ENCODE measurements around the gene SNAI3. TPM values are rescaled to one million over a fixed set of nuclear protein-coding genes. Genes with fewer than 3 reads are reported as not detected.

The SNAI3 gene
- total and polyA plus RNA-seq, 2 donors (not counting 1 experiment from before 2014, with no cell fraction given) = 6.5 to 8.8 TPM

DNA sequence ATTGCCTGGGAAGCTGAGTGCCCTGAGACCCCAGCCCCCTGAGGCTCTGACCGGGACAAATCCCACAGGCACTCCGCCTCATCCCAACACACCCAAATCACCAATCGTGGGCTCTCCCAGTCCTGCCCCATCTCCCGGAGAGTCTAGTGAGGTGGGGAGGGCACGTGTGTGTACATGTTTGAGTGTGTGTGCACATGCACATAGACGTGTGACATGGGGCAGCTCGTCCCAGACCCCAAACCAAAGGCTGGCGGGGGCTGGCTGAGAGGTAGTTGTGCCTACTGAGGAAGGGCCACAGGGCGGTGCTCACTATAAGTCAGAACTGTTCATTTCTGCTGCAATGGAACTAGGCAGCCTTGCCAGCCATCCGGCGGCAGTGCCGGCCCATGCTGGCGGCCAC lies 8.6 kb downstream of the SNAI3 start:
- no peak overlapping the region for H2AFZ ChIP-seq (ENCODE audit: insufficient read depth, low read depth, low read length, poor library complexity, severe bottlenecking)
- DNase-seq (no peak), ATAC-seq (ENCODE audit: low read depth) (no peak)
- peaks cover 46% of the 10 kb centered on the region for H4K20me1 ChIP-seq (ENCODE audit: control insufficient read depth, insufficient read depth, low read length, poor library complexity, severe bottlenecking)
- no peak overlapping the region for H3K9ac ChIP-seq (ENCODE audit: low read length)
- H3K9me3 ChIP-seq (ENCODE audit: control extremely low read depth in 1 of 3, control insufficient read depth in 2 of 3, insufficient read depth in 1 of 3, low read length in 2 of 3) = no peaks in the 10 kb centered on the region
- H3K4me1 Mint-ChIP-seq = peaks cover 21% of the 10 kb centered on the region
- TF ChIP-seq, protein P1, sequence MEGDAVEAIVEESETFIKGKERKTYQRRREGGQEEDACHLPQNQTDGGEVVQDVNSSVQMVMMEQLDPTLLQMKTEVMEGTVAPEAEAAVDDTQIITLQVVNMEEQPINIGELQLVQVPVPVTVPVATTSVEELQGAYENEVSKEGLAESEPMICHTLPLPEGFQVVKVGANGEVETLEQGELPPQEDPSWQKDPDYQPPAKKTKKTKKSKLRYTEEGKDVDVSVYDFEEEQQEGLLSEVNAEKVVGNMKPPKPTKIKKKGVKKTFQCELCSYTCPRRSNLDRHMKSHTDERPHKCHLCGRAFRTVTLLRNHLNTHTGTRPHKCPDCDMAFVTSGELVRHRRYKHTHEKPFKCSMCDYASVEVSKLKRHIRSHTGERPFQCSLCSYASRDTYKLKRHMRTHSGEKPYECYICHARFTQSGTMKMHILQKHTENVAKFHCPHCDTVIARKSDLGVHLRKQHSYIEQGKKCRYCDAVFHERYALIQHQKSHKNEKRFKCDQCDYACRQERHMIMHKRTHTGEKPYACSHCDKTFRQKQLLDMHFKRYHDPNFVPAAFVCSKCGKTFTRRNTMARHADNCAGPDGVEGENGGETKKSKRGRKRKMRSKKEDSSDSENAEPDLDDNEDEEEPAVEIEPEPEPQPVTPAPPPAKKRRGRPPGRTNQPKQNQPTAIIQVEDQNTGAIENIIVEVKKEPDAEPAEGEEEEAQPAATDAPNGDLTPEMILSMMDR (IDR thresholded peaks at IDR 0.05) = no peak
- no peak for TF ChIP-seq EZH2 (IDR thresholded peaks at IDR 0.05; ENCODE audit: borderline replicate concordance, insufficient read depth, low read depth, low read length, poor library complexity, severe bottlenecking)
- no peak overlapping the region for H3K4me3 ChIP-seq (ENCODE audit: control extremely low read depth in 1 of 5, extremely low read depth in 1 of 5, insufficient read depth in 1 of 5, low read depth in 2 of 5, low read length in 4 of 5)
- H3K27ac ChIP-seq (ENCODE audit: low read length in 2 of 2) = no peak overlapping the region
- peaks cover 0 to 39% of the 10 kb centered on the region in 2 experiments for H3K36me3 ChIP-seq (replicated peaks in 1 of 2; ENCODE audit: control extremely low read depth in 1 of 2, control insufficient read depth in 1 of 2, extremely low read depth in 1 of 2, insufficient read depth in 2 of 2, low read length in 1 of 2)
- 74% methylated on average over 8 of the region's 13 CpGs for WGBS (ENCODE audit: insufficient coverage)
- H3K27me3 Mint-ChIP-seq = no peaks in the 10 kb centered on the region
- peaks cover 34% of the 10 kb centered on the region for H3K79me2 ChIP-seq (ENCODE audit: control insufficient read depth, insufficient read depth, low read length)
- no peaks in the 10 kb centered on the region for H3K9me3 Mint-ChIP-seq (ENCODE audit: insufficient read depth)
- peaks cover 20 to 23% of the 10 kb centered on the region in 2 donors for H3K4me1 ChIP-seq (ENCODE audit: control insufficient read depth in 2 of 2, insufficient read depth in 2 of 2, low read length in 2 of 2)
- intact Hi-C loops (cut with micrococcal nuclease) = no loop called here
- H3K27me3 ChIP-seq (replicated peaks in 1 of 4; ENCODE audit: control extremely low read depth in 1 of 4, control insufficient read depth in 3 of 4, insufficient read depth in 4 of 4, low read length in 3 of 4) = no peaks in the 10 kb centered on the region
- H3K4me2 ChIP-seq (replicated peaks; ENCODE audit: low read depth, low read length, poor library complexity, severe bottlenecking) = no peak overlapping the region
- H3K4me3 Mint-ChIP-seq = no peak overlapping the region
- ChIA-PET CTCF (no interaction called here), POLR2A (no interaction called here)
- no peak overlapping the region for H3K27ac Mint-ChIP-seq

DNA sequence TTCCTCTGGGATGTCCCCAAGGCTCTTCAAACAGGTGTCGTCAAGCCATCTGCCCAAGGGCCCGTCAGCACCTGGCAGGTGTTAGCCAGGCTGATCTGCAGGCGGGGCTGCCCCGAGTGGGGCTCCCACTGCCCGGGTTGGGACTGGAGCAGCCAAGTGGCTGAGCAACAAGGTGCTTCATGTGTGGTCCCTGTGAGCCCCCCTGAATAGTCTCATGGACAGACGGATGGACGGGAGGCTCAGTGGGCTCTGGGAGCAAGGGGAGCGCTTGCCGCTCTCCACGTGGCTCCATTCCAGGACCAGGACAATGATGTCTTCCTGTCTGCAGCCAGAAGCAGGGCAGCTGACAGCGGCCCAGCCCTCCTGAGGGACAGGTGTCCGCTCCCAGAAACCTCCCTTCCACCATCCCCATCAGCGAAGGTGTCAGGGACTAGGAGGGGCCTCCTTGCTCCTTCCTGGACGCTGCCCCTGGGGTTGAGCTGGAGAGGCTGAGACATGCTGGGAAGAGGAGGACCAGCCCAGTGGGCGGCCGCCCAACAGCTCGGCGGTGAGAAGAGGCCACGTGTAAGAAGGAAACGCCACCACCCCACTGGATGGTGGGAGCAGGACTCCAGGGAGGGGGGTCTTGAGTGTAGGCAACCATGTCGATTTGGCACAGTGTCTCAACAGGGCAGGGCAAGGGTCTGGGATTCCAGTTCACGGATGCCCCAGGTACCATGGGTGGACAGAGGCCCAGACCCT lies 9.6 kb downstream of the SNAI3 start:
- Histone ChIP-seq H3K9me3 (ENCODE audit: control extremely low read depth in 1 of 3, control insufficient read depth in 2 of 3, insufficient read depth in 1 of 3, low read length in 2 of 3) (no peaks in the 10 kb centered on the region), H3K4me2 (replicated peaks; ENCODE audit: low read depth, low read length, poor library complexity, severe bottlenecking) (no peak overlapping the region), H3K9ac (ENCODE audit: low read length) (no peak overlapping the region), H3K4me3 (ENCODE audit: control extremely low read depth in 1 of 5, extremely low read depth in 1 of 5, insufficient read depth in 1 of 5, low read depth in 2 of 5, low read length in 4 of 5) (no peak overlapping the region), H2AFZ (ENCODE audit: insufficient read depth, low read depth, low read length, poor library complexity, severe bottlenecking) (no peak overlapping the region), H3K36me3 (replicated peaks in 1 of 2; ENCODE audit: control extremely low read depth in 1 of 2, control insufficient read depth in 1 of 2, extremely low read depth in 1 of 2, insufficient read depth in 2 of 2, low read length in 1 of 2) (peaks cover 0 to 39% of the 10 kb centered on the region in 2 experiments), H3K27ac (ENCODE audit: low read length in 2 of 2) (no peak overlapping the region), H3K79me2 (ENCODE audit: control insufficient read depth, insufficient read depth, low read length) (peaks cover 34% of the 10 kb centered on the region), H3K4me1 (ENCODE audit: control insufficient read depth in 2 of 2, insufficient read depth in 2 of 2, low read length in 2 of 2) (peaks cover 12 to 13% of the 10 kb centered on the region in 2 donors), H3K27me3 (replicated peaks in 1 of 4; ENCODE audit: control extremely low read depth in 1 of 4, control insufficient read depth in 3 of 4, insufficient read depth in 4 of 4, low read length in 3 of 4) (no peaks in the 10 kb centered on the region), H4K20me1 (ENCODE audit: control insufficient read depth, insufficient read depth, low read length, poor library complexity, severe bottlenecking) (peaks cover 46% of the 10 kb centered on the region)
- Mint-ChIP-seq H3K4me1 (peaks cover 12% of the 10 kb centered on the region), H3K27ac (no peak overlapping the region), H3K27me3 (no peaks in the 10 kb centered on the region), H3K4me3 (no peak overlapping the region), H3K9me3 (ENCODE audit: insufficient read depth) (no peaks in the 10 kb centered on the region)
- ChIA-PET POLR2A (interaction anchor here (0.5 kb wide), 1 partner anchor 86 kb away, joined by 4 read pairs; no protein-coding TSS in a partner anchor), CTCF (no interaction called here)
- intact Hi-C loops (cut with micrococcal nuclease) = no loop called here
- WGBS (ENCODE audit: insufficient coverage) = 95% methylated on average over 19 of the region's 22 CpGs
- DNase-seq = no peak
- TF ChIP-seq, protein P1 (IDR thresholded peaks at IDR 0.05) = no peak
- no peak for TF ChIP-seq EZH2 (IDR thresholded peaks at IDR 0.05; ENCODE audit: borderline replicate concordance, insufficient read depth, low read depth, low read length, poor library complexity, severe bottlenecking)
- no peak for ATAC-seq (ENCODE audit: low read depth)

All from B cell (primary cell).